ENCODE measurements around the gene EXD3. TPM values are rescaled to one million over a fixed set of nuclear protein-coding genes. Genes with fewer than 3 reads are reported as not detected.

Gene EXD3
- total RNA-seq, 1 donor from 2014 or later: 24.5 TPM

DNA sequence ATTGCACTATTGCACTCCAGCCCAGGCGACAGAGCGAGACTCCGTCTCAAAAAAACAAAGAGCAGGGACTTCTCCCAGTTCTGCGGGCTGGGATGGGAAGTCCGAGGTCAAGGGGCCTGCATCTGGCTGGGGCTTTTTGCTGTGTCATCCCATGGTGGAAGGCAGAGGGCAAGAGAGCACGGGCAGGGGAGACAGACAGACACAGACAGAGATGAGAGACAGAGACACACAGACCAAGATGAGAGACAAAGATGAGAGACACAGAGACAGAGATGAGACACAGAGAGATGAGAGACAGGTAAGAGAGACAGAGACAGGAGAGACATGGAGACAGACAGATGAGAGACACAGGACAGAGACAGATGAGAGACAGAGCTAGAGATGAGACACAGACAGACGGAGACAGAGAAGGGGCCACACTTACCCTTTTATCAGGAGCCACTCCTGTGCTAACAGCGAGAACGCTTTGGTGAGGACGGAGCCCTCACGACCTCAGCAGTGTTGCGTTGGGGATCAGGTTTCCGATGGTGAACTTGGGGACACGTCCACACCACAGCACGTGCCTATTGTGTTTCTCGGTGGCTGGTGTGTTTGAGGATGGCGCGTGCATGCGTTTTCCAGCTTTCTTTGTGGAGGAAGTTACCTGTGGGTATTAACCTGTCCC, 154.3 kb downstream of the EXD3 start:
- no peaks in the 10 kb centered on the region for H3K4me1 Mint-ChIP-seq (ENCODE audit: low read depth, unreplicated experiment)
- no peak for DNase-seq
- peaks cover 5% of the 10 kb centered on the region for H3K27me3 Mint-ChIP-seq (ENCODE audit: unreplicated experiment)
- TF ChIP-seq, protein P1, sequence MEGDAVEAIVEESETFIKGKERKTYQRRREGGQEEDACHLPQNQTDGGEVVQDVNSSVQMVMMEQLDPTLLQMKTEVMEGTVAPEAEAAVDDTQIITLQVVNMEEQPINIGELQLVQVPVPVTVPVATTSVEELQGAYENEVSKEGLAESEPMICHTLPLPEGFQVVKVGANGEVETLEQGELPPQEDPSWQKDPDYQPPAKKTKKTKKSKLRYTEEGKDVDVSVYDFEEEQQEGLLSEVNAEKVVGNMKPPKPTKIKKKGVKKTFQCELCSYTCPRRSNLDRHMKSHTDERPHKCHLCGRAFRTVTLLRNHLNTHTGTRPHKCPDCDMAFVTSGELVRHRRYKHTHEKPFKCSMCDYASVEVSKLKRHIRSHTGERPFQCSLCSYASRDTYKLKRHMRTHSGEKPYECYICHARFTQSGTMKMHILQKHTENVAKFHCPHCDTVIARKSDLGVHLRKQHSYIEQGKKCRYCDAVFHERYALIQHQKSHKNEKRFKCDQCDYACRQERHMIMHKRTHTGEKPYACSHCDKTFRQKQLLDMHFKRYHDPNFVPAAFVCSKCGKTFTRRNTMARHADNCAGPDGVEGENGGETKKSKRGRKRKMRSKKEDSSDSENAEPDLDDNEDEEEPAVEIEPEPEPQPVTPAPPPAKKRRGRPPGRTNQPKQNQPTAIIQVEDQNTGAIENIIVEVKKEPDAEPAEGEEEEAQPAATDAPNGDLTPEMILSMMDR (IDR thresholded peaks at IDR 0.05; ENCODE audit: partially characterized antibody, unreplicated experiment): no peak
- no peak overlapping the region for H3K27ac Mint-ChIP-seq (ENCODE audit: unreplicated experiment)
- peaks cover 4% of the 10 kb centered on the region for H3K9me3 Mint-ChIP-seq (ENCODE audit: unreplicated experiment)
- no peaks in the 10 kb centered on the region for H3K36me3 Mint-ChIP-seq (ENCODE audit: unreplicated experiment)
- no peak overlapping the region for H3K4me3 Mint-ChIP-seq (ENCODE audit: unreplicated experiment)

DNA sequence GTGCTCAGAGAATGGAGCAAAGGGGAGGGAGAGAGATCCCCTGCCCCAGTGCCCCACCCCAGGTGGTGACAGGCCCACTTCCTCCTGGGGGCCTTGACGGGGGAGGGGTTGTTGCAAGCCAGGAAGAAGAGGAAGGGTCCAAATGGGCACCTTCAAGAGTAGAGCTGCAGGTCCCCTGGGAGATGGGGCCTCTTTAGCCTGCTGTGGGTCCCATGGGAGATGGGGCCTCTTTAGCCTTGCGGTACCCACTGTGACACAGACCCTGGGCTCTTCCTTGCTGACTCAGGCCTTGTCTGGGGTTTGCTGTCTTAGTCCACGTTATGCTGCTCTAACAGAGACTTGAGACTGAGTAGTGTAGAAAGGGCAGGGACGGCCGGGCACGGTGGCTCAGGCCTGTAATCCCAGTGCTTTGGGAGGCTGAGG, 155.0 kb downstream of the EXD3 start:
- DNase-seq: no peak
- TF ChIP-seq, protein P1 (IDR thresholded peaks at IDR 0.05; ENCODE audit: partially characterized antibody, unreplicated experiment): no peak
- Mint-ChIP-seq H3K36me3 (ENCODE audit: unreplicated experiment) (no peaks in the 10 kb centered on the region), H3K4me1 (ENCODE audit: low read depth, unreplicated experiment) (no peaks in the 10 kb centered on the region), H3K4me3 (ENCODE audit: unreplicated experiment) (no peak overlapping the region), H3K9me3 (ENCODE audit: unreplicated experiment) (peaks cover 4% of the 10 kb centered on the region), H3K27ac (ENCODE audit: unreplicated experiment) (no peak overlapping the region), H3K27me3 (ENCODE audit: unreplicated experiment) (peaks cover 5% of the 10 kb centered on the region)

DNA sequence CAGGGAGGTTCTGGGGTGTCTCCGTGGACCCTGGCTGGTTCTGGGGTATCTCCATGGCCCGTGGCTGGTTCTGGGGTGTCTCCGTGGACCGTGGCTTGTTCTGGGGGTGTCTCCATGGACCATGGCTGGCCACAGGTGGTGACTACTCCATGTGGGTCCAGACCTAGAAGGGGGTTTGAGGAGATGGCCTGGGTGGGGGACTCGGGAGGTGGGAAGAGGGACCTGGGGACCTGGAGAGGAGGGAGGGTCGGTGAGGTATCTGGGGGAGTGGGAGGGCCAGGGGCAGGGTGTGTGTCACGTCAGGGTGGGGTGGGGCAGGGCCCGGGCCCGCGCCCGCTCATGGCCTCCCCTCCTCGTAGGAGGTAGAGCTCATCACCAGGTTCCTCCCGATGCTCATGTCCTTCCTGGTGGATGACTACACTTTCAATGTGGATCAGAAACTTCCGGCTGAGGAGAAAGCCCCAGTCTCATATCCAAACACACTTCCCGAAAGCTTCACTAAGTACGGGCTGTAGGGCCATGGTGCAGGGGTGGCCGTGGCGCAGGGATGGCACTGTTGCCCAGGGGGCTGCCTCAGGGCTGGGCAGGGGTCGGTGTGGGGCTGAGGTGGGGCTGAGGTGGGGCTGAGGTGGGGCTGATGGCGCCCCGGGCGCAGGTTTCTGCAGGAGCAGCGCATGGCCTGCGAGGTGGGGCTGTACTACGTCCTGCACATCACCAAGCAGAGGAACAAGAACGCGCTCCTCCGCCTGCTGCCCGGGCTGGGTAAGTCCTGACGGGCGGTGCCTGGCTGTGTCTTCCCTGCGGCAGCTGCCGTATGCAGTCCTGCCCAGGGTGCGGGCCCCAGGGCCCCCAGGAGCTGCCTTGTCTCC, 156.1 kb downstream of the EXD3 start:
- Mint-ChIP-seq H3K9me3 (ENCODE audit: unreplicated experiment) (peaks cover 5% of the 10 kb centered on the region), H3K27me3 (ENCODE audit: unreplicated experiment) (peaks cover 5% of the 10 kb centered on the region), H3K27ac (ENCODE audit: unreplicated experiment) (no peak overlapping the region), H3K36me3 (ENCODE audit: unreplicated experiment) (no peaks in the 10 kb centered on the region), H3K4me3 (ENCODE audit: unreplicated experiment) (no peak overlapping the region), H3K4me1 (ENCODE audit: low read depth, unreplicated experiment) (no peaks in the 10 kb centered on the region)
- TF ChIP-seq, protein P1 (IDR thresholded peaks at IDR 0.05; ENCODE audit: partially characterized antibody, unreplicated experiment): no peak
- no peak for DNase-seq

DNA sequence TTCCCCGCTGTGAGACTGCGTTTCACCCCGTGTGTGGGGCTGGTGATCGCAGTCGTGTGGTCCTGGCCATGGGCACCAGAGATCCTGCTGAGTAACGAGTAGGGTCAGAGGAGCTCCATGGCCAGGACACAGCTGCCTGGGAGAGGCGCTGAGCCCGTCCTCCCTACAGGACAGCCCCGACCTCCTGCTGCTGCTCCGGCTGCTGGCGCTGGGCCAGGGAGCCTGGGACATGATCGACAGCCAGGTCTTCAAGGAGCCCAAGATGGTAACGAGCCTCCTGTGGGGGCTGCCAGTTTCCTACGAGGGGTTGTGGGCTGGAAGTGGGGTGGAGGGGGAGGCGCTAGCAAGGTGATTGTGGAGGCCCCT, 156.8 kb downstream of the EXD3 start:
- DNase-seq: no peak
- Mint-ChIP-seq H3K27me3 (ENCODE audit: unreplicated experiment) (peaks cover 3% of the 10 kb centered on the region), H3K27ac (ENCODE audit: unreplicated experiment) (no peak overlapping the region), H3K4me1 (ENCODE audit: low read depth, unreplicated experiment) (no peaks in the 10 kb centered on the region), H3K36me3 (ENCODE audit: unreplicated experiment) (no peaks in the 10 kb centered on the region), H3K9me3 (ENCODE audit: unreplicated experiment) (peaks cover 7% of the 10 kb centered on the region), H3K4me3 (ENCODE audit: unreplicated experiment) (no peak overlapping the region)
- TF ChIP-seq, protein P1 (IDR thresholded peaks at IDR 0.05; ENCODE audit: partially characterized antibody, unreplicated experiment): no peak

All from glutamatergic neuron (in vitro differentiated cells).